Thyroid gland (tissue), 4 donors: Measurements from ENCODE around the gene SVEP1.

Experiments used
- CTCF ChIP-seq, 6 experiments: fragments of 200-600 bp in 3 of 6; fragments of 450-650 bp in 3 of 6; sonication (generic) in 3 of 6; IDR thresholded peaks; one replicate each; pipeline ENCODE4 v1.5.1; 2016 to 2019; ENCODE audit warnings: antibody characterized with exemption in 6 of 6, mild to moderate bottlenecking in 2 of 6, inconsistent platforms in 1 of 6, moderate library complexity in 1 of 6
- POLR2A ChIP-seq, 2 donors: fragments of 450-650 bp; IDR thresholded peaks; one replicate each; pipeline ENCODE4 v1.6.1; 2017; ENCODE audit warnings: antibody characterized with exemption in 2 of 2, mild to moderate bottlenecking in 2 of 2, moderate library complexity in 1 of 2

- TF ChIP-seq CTCF (IDR thresholded peaks at IDR 0.05) (no peak), POLR2A (IDR thresholded peaks at IDR 0.05) (no peak)
Measured at GRCh38 chr9:110571801-110572483, 7.6 kb downstream of the SVEP1 start.
